Head of caudate nucleus (tissue), 42 donors: Measurements from ENCODE around the gene AGBL5.
A peak's percentile ranks its signal among the peaks of the same experiment; 100 is the strongest.
"Not testable (repeated sequence)": the region's sequence is repeated elsewhere in the genome, so short reads cannot be mapped to it uniquely, and the experiment has no call there.

Experiments
- DNase-seq, 42 donors: peaks; one replicate each; pipeline versions ENCODE4 v3.0.0 to v3.0.0-alpha.2; 2020 to 2021; ENCODE audit warnings: mixed read lengths in 7 of 42
- intact Hi-C: fragments of 100-400 bp; cut with DNase I; formaldehyde crosslinking; loops from one replicate; pipeline ENCODE4 v1.15.0; 2022

AGBL5 gene

DNA sequence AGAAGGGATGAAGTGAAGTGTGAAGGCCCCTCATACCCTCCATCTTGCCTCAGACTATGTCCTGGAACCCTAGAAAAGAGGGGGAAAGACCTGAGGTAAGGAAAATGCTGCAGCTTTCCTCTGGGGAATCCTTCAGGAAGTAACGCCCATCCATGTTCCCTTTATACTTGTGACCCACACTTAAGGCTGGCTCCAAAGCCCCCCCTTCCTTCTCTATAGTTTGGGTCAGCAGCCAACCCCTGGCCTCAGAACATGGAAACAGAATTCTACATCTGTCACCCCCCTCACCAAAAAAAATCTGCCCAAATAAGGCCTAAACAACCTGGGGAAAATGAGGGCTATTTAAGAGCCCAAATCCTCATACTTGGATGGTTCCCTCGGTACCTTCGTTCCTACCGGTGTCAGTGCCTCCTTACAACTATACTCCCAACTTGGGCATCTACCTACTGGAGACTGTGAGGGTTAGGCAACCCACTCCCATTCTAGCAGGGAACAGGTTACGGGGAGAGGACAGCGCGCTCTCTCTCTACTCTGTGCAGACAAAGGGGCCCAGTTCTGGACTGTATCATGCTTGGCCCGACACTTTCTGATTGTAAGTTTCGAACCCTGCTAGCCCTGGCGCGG lies 19.3 kb downstream of the AGBL5 start:
- no peak for DNase-seq
- intact Hi-C loops: no loop called here

DNA sequence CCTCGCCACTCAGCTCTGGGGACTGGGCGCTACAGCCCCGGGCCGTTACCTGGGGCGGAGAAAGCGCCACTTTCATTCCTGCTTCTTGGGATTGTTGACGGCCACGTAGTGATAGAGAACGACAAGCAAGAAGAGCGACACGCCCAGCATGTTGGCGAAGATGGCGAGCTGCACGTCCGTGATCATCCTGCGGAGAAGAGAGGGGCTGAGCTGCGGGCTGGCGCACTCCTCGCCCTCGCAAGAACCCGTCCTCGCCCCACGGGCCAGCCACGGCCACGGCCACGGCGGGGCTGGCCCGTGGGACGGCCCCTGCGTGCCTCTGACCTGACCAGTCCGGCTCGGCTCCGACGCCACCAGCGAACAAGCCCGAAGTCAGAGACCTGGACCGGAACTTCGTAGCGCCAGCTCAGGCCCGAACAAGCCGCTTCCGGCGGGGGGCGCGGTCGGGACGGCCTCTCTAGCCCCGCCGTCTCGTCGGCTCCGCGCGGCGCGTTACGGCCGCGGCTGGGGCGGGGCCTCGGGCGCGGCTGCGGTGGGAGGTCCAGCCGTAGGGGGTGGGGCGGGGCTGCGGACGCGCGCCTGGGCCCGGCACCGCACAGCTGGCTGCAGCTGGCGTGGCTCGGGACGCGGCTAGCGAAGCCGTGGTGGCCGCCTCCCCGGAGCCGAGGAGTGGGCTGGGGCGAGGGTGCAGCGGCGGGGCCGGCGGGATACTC lies 20.0 kb downstream of the AGBL5 start, which contains the start of gene OST4:
Gene OST4, minus strand, starts transcription at position 378 of the 713 bp plus-strand sequence.
- intact Hi-C loops: no loop called here
- DNase-seq: peak; percentile 91 to 98 (median 96)

DNA sequence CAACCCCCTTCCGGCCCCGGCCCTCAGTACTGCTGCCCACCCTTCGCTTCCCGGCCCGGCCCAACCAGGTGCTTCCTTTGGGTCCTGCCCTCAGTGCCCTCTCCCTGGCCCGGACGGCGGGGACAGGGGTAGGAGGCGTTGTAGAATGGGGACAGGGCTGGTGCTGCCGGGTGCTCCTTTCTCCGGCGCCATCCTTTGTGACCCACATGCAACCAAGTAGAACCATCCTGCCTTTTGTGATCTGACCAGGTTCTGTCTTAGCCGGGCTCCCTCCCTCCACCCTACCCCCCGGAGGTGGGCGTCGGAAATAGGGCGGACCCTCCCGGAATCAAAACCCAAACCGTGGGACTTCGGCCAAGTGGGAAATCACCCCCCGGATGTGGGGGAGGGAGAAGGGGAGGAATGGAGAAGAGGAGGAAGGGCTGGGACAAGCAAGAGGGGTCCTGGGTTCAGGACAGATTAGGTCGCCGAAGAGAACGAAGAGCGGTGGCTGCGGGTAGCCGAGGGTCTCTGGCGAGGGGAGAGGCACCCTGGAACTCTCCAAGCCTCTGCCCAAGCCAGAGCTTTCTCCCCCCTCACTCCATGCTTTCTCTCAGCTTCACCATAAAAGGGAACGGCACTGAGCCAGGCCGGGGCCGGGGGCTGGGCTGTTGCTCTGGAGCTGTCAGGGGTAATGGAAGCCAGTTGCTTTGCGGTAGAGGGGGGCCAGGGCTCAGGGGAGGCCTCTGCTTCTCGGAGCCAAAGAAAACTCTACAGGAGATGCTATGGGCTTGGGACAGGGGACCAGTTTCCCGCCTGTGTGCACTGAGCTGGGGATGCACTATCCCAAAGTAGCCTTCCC lies 20.7 kb downstream of the AGBL5 start:
- intact Hi-C loops: no loop called here
- peak in 26 of 42 donors; percentile 15 to 67 (median 44) for DNase-seq

DNA sequence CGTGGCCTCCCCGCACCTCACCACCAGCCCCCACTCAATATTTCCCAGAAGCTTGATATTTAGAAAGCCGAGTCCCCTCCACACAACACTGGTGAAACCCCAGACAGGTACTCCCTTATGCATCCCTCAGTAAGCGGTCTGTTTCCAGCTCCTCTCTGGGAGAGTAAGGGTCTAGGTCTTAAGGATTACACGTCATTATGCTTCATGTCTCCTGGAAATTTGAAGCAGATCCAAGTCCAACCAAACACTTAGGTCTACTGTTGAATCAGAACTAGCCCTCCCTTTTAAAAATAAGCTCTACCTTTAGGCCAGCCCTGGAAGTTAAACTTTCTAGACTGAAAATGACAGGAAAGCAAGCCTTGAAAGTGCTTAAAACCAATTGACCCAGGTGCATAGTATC lies 21.5 kb downstream of the AGBL5 start:
- DNase-seq: no peak
- intact Hi-C loops: no loop called here

DNA sequence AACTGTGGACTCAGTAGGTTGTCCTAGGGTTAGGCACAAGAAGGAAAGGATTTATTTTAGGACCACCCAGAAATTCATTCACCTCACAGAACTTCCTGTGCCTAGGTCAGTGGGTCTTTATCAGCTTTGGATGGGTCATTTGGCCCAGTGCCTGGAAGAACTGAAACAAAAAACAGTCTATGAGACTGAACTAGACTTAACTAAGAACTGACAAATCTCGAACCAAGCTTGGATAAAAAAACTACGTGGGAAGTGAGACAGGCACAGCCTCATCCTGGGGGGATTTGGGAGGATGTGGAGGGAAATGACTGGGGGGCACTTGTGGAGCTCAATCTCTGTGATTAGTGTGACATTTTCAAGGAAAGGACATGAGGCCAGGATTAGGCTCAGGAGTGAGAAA lies 22.3 kb downstream of the AGBL5 start:
- DNase-seq: no peak
- intact Hi-C loops: no loop called here

DNA sequence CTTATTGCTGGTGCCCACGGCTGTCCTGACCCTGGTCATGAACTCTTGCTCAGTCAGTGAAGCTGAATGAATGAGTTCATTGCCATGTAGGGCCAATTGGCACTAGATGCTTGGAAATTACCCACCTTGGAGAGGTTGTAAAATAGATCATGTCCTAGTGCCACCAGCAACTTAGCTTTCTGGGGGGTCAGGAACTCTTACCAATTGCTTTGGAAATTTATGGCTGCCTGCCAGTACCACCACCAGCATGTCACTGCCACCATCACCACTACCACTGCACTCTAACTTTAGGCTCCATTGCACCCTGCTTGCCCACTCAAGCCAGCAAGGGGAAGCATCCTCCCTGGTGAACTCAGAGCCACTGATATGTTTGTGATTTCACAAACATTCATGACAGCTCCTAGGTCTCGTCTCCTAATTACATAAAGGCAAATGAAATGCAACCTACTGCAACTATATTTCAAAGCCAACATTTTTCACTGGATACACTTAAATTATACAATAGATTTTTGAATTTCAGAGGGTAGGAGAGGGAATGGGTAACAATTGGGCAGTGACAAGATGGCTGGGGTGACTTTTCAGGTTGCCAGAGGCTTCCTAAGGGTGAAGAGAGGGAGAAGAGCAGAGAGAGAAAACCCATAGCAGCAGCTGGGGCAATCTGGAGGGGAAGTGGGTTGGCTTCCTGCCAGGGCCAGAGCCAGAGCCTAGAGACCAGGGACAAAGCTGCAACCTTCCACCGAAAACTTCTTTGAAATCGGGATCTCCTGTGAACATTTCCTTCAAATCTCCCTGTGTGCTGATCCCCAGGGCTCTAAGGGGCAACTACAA lies 23.5 kb downstream of the AGBL5 start:
- DNase-seq: peak in 10 of 42 donors; percentile 19 to 55 (median 42)
- intact Hi-C loops: no loop called here

DNA sequence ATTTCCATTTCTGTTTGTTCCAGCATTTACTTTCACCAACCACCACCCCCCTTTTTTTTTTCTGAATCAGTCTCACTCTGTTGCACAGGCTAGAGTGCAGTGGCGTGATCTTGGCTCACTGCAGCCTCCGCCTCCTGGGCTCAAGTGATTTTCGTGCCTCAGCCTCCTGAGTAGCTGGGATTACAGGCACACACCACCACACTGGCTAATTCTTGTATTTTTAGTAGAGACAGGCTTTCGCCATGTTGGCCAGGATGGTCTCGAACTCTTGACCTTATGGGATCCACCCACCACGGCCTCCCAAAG lies 24.1 kb downstream of the AGBL5 start:
- intact Hi-C loops: not testable (repeated sequence)

DNA sequence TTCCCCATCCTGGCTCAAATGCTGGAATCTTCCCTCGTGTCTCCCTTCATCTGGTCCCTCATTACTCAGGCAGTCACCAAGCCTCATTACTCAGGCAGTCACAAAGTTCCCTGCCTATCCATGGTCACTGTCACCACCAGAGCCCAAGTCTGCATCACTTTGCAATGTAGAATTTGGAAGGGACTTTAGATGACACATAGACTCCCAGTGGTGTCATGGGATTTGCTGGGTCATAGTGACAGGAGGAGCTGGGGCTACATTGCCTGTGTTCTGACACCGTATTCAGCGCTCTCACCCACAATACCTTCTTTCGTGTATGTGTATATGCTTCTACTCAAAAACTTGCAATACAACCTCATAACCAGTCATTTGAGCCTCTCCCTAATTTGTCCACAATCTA lies 24.9 kb downstream of the AGBL5 start:
- intact Hi-C loops: no loop called here
- DNase-seq: no peak

More for the DNA sequence above, 24.1 kb downstream of the AGBL5 start:
- not testable (repeated sequence) for DNase-seq

DNA sequence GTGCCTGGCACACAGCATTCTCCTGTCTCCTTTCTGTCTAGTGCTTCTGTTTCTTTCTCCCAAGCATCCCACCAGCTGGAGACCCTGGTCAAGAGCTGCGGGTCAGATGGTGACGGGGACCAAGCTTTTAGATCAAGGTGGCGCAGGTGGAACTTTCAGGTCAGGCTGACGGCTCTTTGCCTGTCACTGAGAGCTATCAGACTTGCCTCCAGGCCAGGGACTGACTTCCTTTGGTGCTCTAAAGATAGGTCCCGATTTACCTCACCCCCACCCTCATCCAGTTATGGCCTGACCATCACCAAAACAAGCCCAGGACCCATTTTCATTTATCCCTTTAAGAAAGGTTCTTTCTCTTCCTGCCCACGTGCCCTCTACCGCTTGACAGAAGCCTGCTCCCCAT lies 25.8 kb downstream of the AGBL5 start:
- peak in 1 of 42 donors; percentile 48 for DNase-seq
- intact Hi-C loops: no loop called here

DNA sequence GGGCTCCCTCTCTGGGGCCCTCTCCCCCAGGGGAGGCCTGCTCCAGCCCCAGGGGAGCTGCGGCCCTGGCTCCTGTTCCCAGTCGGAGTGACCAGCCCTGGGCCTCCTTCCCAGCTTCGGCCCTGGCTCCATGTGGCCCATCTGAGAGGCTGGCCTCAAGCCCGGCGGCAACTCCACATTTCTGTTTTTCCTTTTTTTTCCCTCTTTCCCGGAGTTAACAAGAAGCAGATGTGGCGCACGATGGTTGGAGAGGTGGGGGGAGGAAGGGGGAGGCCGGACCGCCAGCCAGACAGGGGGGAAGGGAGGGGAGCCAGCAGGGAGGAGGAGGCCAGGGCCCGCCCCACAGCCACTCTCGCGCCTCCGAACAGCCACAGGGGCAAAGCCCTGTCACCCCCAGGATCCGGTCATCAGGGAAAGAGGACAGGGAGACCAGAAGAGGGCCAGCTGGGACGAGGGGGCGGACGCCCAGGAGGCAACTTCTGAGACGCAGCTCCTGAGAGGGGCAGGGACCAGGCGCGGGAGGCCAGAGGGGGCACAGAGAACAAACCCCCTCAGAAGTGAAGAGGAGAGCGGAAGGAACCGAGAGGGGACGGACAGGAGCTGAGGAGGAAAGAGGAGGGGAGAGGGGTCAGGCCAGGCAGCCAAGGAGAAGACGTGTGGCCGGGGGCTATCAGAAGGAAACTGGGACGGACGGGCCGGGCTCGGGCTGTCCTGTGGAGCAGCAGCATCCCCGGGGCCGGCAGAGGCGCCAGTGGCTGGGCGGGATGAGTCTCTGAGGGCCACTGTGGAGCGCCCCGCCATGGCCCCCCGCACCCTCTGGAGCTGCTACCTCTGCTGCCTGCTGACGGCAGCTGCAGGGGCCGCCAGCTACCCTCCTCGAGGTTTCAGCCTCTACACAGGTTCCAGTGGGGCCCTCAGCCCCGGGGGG lies 27.1 kb downstream of the AGBL5 start, which contains the start of gene EMILIN1:
Gene EMILIN1, plus strand, starts transcription at position 349 of the 928 bp plus-strand sequence. Its CDS starts 451 bp downstream, at position 800.
- intact Hi-C loops: no loop called here
- peak; percentile 26 to 80 (median 62) for DNase-seq

DNA sequence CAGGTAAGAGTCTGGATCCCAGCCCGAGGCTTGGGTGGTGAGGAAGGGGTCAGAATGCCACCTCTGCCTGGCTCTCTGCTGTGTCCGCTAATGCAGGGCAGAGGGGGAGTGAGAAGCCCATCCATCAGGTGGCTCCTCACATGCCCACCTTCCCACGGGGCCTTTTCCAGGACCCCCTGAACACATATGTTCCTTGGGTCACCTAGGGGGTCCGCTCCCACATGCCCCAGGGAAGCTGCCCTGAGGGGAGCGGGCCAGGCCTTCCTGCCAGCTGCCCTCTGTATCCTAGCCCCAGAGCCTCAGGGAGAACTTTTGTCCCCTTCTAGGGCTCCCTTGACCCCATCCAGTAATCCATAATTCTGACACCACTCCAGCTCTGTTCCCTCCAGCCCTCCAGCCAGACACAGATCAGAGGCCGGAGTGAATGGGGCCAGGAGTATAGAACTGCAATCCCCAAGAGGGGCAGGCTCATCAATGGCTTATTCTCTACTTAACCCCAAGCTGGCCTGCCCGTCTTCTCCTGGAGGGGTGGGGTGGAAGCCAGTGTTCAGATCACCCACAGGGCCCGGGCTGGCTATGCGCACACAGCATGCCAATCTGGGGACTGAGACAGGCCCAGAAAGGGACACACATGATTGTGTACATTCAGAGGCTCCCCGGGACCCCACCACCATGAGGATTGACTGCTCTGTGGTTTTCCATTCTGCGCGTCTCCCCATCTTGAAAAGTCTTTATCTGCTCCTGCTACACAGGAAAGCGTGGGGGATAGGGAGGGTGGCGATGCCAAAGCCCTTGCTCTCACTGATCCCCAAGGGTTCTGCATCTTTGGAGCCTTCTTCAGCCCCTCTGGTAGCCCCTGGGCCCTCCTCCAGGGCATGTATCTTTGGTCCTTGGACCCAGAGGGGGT lies 28.0 kb downstream of the AGBL5 start:
- intact Hi-C loops: loop anchor here (10.0 kb wide), 1 partner anchor 45 kb away; the partner anchor contains the start of gene TMEM214
- no peak for DNase-seq

DNA sequence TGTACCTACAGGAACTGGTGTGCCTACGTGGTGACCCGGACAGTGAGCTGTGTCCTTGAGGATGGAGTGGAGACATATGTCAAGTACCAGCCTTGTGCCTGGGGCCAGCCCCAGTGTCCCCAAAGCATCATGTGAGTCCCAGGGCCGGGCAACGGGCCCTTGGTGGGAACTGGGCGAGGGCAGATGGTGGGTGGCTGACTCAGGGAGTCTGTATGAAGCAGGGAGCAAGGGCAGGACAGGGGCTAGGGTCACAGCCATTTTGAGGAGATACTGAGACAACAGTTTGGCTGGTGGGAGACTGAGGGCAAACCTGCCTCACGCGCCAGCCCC lies 28.6 kb downstream of the AGBL5 start:
- intact Hi-C loops: loop anchor here (10.0 kb wide), 1 partner anchor 45 kb away; the partner anchor contains the start of gene TMEM214
- DNase-seq: no peak

DNA sequence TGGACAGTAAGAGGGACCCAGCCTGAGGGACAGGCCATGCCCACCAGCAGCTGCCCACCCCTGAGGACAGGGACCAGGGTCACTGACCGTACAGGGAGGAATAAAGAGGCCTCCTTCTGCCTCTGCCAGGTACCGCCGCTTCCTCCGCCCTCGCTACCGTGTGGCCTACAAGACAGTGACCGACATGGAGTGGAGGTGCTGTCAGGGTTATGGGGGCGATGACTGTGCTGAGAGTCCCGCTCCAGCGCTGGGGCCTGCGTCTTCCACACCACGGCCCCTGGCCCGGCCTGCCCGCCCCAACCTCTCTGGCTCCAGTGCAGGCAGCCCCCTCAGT lies 29.1 kb downstream of the AGBL5 start:
- intact Hi-C loops: loop anchor here (10.0 kb wide), 1 partner anchor 46 kb away; the partner anchor contains the start of gene TMEM214
- no peak for DNase-seq

DNA sequence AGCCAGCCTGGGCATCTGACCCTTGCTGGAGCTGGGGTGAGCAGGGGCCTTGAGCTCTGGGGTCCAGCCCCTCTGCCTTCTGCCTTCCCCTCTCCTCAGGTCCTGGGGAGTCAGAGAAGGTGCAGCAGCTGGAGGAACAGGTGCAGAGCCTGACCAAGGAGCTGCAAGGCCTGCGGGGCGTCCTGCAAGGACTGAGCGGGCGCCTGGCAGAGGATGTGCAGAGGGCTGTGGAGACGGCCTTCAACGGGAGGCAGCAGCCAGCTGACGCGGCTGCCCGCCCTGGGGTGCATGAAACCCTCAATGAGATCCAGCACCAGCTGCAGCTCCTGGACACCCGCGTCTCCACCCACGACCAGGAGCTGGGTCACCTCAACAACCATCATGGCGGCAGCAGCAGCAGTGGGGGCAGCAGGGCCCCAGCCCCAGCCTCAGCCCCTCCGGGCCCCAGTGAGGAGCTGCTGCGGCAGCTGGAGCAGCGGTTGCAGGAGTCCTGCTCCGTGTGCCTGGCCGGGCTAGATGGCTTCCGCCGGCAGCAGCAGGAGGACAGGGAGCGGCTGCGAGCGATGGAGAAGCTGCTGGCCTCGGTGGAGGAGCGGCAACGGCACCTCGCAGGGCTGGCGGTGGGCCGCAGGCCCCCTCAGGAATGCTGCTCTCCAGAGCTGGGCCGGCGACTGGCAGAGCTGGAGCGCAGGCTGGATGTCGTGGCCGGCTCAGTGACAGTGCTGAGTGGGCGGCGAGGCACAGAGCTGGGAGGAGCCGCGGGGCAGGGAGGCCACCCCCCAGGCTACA lies 30.7 kb downstream of the AGBL5 start:
- intact Hi-C loops: loop anchor here (10.0 kb wide), 1 partner anchor 47 kb away; the partner anchor contains the start of gene TMEM214
- DNase-seq: peak in 1 of 42 donors; percentile 18

DNA sequence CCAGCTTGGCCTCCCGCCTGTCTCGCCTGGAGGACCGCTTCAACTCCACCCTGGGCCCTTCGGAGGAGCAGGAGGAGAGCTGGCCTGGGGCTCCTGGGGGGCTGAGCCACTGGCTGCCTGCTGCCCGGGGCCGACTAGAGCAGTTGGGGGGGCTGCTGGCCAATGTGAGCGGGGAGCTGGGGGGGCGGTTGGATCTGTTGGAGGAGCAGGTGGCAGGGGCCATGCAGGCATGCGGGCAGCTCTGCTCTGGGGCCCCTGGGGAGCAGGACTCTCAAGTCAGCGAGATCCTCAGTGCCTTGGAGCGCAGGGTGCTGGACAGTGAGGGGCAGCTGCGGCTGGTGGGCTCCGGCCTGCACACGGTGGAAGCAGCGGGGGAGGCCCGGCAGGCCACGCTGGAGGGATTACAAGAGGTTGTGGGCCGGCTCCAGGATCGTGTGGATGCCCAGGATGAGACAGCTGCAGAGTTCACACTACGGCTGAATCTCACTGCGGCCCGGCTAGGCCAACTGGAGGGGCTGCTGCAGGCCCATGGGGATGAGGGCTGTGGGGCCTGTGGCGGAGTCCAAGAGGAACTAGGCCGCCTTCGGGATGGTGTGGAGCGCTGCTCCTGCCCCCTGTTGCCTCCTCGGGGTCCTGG lies 31.4 kb downstream of the AGBL5 start:
- no peak for DNase-seq
- intact Hi-C loops: loop anchor here (10.0 kb wide), 1 partner anchor 48 kb away; the partner anchor contains the start of gene TMEM214
